ENCODE data around the gene SEC22A. TPM values are rescaled to one million over a fixed set of nuclear protein-coding genes. Genes with fewer than 3 reads are reported as not detected.

SEC22A gene
- polyA plus RNA-seq, 6 donors from 2014 or later, result 12.5 to 17.0 (median 13.6) TPM

- DNase-seq (no peak), ATAC-seq (ENCODE audit: low read depth in 2 of 2) (no peak)
- Mint-ChIP-seq H3K27ac (peak overlapping the region in 1 of 6 donors; percentile 61), H3K27me3 (peaks cover 0 to 26% (median 15%) of the 10 kb centered on the region in 3 donors), H3K9me3 (no peaks in the 10 kb centered on the region), H3K4me3 (no peak overlapping the region), H3K36me3 (no peaks in the 10 kb centered on the region), H3K4me1 (peaks cover 0 to 11% (median 0%) of the 10 kb centered on the region in 3 donors)
These were observed 109.5 kb downstream of the SEC22A start for GRCh38 chr3:123311201-123311600.

GRCh38 chr3:123312331-123313265 is 110.9 kb downstream of the SEC22A start:
- ATAC-seq (ENCODE audit: low read depth in 2 of 2), result no peak
- Mint-ChIP-seq H3K36me3 (no peaks in the 10 kb centered on the region), H3K4me3 (no peak overlapping the region), H3K27me3 (peaks cover 3 to 26% (median 21%) of the 10 kb centered on the region in 3 donors), H3K9me3 (no peaks in the 10 kb centered on the region), H3K27ac (no peak overlapping the region), H3K4me1 (peaks cover 0 to 7% (median 0%) of the 10 kb centered on the region in 3 donors)
- DNase-seq, result no peak

- Mint-ChIP-seq H3K4me3 (no peak overlapping the region), H3K9me3 (no peaks in the 10 kb centered on the region), H3K27ac (peak overlapping the region in 1 of 6 donors; percentile 36), H3K27me3 (peaks cover 6 to 27% (median 26%) of the 10 kb centered on the region in 3 donors), H3K4me1 (peaks cover 0 to 6% (median 0%) of the 10 kb centered on the region in 3 donors), H3K36me3 (no peaks in the 10 kb centered on the region)
- DNase-seq, result no peak
- ATAC-seq (ENCODE audit: low read depth in 2 of 2), result no peak
These were observed 112.1 kb downstream of the SEC22A start for GRCh38 chr3:123313889-123314288.

- H3K4me1 Mint-ChIP-seq, result peaks cover 0 to 6% (median 0%) of the 10 kb centered on the region in 3 donors
- H3K27me3 Mint-ChIP-seq, result peaks cover 7 to 29% (median 26%) of the 10 kb centered on the region in 3 donors
- no peak for DNase-seq
- H3K4me3 Mint-ChIP-seq, result no peak overlapping the region
- no peak for ATAC-seq (ENCODE audit: low read depth in 2 of 2)
- H3K36me3 Mint-ChIP-seq, result no peaks in the 10 kb centered on the region
- H3K27ac Mint-ChIP-seq, result peak overlapping the region in 1 of 6 donors; percentile 91
- H3K9me3 Mint-ChIP-seq, result no peaks in the 10 kb centered on the region
These were observed 112.9 kb downstream of the SEC22A start for GRCh38 chr3:123314359-123315270.

- Mint-ChIP-seq H3K4me3 (no peak overlapping the region), H3K9me3 (no peaks in the 10 kb centered on the region), H3K27ac (no peak overlapping the region), H3K4me1 (peaks cover 0 to 6% (median 0%) of the 10 kb centered on the region in 3 donors), H3K36me3 (no peaks in the 10 kb centered on the region), H3K27me3 (peaks cover 7 to 35% (median 31%) of the 10 kb centered on the region in 3 donors)
- no peak for ATAC-seq (ENCODE audit: low read depth in 2 of 2)
- DNase-seq, result no peak
These were observed 113.5 kb downstream of the SEC22A start for GRCh38 chr3:123315271-123315595.

GRCh38 chr3:123317716-123318115 is 116.0 kb downstream of the SEC22A start:
- no peak overlapping the region for H3K27ac Mint-ChIP-seq
- no peaks in the 10 kb centered on the region for H3K9me3 Mint-ChIP-seq
- ATAC-seq (ENCODE audit: low read depth in 2 of 2) (no peak), DNase-seq (no peak)
- H3K36me3 Mint-ChIP-seq, result no peaks in the 10 kb centered on the region
- peak overlapping the region in 1 of 8 donors; percentile 78 for H3K4me3 Mint-ChIP-seq
- peaks cover 7 to 47% (median 42%) of the 10 kb centered on the region in 3 donors for H3K27me3 Mint-ChIP-seq
- H3K4me1 Mint-ChIP-seq, result peaks cover 0 to 6% (median 0%) of the 10 kb centered on the region in 3 donors

- no peak overlapping the region for H3K4me3 Mint-ChIP-seq
- no peaks in the 10 kb centered on the region for H3K9me3 Mint-ChIP-seq
- ATAC-seq (ENCODE audit: low read depth in 2 of 2) (no peak), DNase-seq (no peak)
- H3K27me3 Mint-ChIP-seq, result peaks cover 11 to 47% (median 42%) of the 10 kb centered on the region in 3 donors
- H3K36me3 Mint-ChIP-seq, result no peaks in the 10 kb centered on the region
- no peak overlapping the region for H3K27ac Mint-ChIP-seq
- peaks cover 0 to 6% (median 0%) of the 10 kb centered on the region in 3 donors for H3K4me1 Mint-ChIP-seq
These were observed 116.6 kb downstream of the SEC22A start for GRCh38 chr3:123318374-123318773.

- Mint-ChIP-seq H3K27me3 (peaks cover 11 to 48% (median 46%) of the 10 kb centered on the region in 3 donors), H3K36me3 (no peaks in the 10 kb centered on the region), H3K9me3 (no peaks in the 10 kb centered on the region), H3K27ac (no peak overlapping the region), H3K4me1 (peaks cover 0 to 3% (median 0%) of the 10 kb centered on the region in 3 donors), H3K4me3 (no peak overlapping the region)
- no peak for ATAC-seq (ENCODE audit: low read depth in 2 of 2)
- no peak for DNase-seq
These were observed 118.0 kb downstream of the SEC22A start for GRCh38 chr3:123319760-123320159.

- no peak for ATAC-seq (ENCODE audit: low read depth in 2 of 2)
- Mint-ChIP-seq H3K36me3 (no peaks in the 10 kb centered on the region), H3K4me1 (no peaks in the 10 kb centered on the region), H3K27me3 (peaks cover 11 to 44% (median 41%) of the 10 kb centered on the region in 3 donors), H3K27ac (no peak overlapping the region), H3K4me3 (no peak overlapping the region), H3K9me3 (no peaks in the 10 kb centered on the region)
- no peak for DNase-seq
These were observed 118.5 kb downstream of the SEC22A start for GRCh38 chr3:123320221-123320620.

- ATAC-seq (ENCODE audit: low read depth in 2 of 2) (no peak), DNase-seq (no peak)
- no peaks in the 10 kb centered on the region for H3K36me3 Mint-ChIP-seq
- H3K4me1 Mint-ChIP-seq, result no peaks in the 10 kb centered on the region
- peaks cover 7 to 34% (median 31%) of the 10 kb centered on the region in 3 donors for H3K27me3 Mint-ChIP-seq
- no peak overlapping the region for H3K27ac Mint-ChIP-seq
- H3K4me3 Mint-ChIP-seq, result no peak overlapping the region
- no peaks in the 10 kb centered on the region for H3K9me3 Mint-ChIP-seq
These were observed 120.1 kb downstream of the SEC22A start for GRCh38 chr3:123321806-123322205.

GRCh38 chr3:123322866-123323265 is 121.1 kb downstream of the SEC22A start:
- H3K9me3 Mint-ChIP-seq, result no peaks in the 10 kb centered on the region
- H3K4me1 Mint-ChIP-seq, result no peaks in the 10 kb centered on the region
- no peak overlapping the region for H3K4me3 Mint-ChIP-seq
- peak overlapping the region in 1 of 6 donors; percentile 34 for H3K27ac Mint-ChIP-seq
- H3K27me3 Mint-ChIP-seq, result peaks cover 7 to 36% (median 23%) of the 10 kb centered on the region in 3 donors
- ATAC-seq (ENCODE audit: low read depth in 2 of 2), result no peak
- no peak for DNase-seq
- no peaks in the 10 kb centered on the region for H3K36me3 Mint-ChIP-seq

Measured in naive B cell (primary cell).